HL-60/S4 treated with retinoic acid at 250 ng/mL for 4 days and 3 days (cell line): Measurements from ENCODE around the gene CEACAM16.
"Not testable (repeated sequence)": the region's sequence is repeated elsewhere in the genome, so short reads cannot be mapped to it uniquely, and the experiment has no call there.

Experiments
- in situ Hi-C: fragments of 300-500 bp; cut with MboI; formaldehyde crosslinking; loops from 2 replicates; pipeline ENCODE4 v1.7.0; 2022; ENCODE audit warnings: low sequenced_read_pairs

The CEACAM16 gene

GRCh38 chr19:44698492-44699201 is at the start of gene CEACAM16:
CEACAM16 (plus strand) TSS chr19:44699151; CDS start chr19:44701457, 2,306 bp downstream.
- in situ Hi-C loops: no loop called here

GRCh38 chr19:44649578-44650145 is 49.3 kb upstream of the CEACAM16 start:
- in situ Hi-C loops: no loop called here

DNA sequence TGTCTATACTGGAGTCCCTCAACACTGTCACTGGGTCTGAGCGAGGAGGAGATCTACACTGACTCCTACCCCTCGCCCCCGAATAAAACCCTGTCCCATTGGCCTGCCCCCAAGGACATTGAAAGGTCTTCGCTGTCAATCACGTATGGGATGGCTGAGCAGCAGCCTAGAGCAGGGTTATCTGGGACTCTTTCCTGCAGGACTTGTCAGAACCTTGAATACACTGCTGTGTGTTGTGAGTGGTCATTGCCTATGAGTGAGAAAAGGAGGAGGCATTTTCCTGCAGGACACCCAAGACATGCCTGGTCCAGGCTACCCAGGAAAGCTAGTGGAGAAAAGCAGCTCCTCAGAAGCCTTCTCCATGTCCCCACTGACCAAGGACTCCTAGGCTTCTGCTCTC is 45.6 kb upstream of the CEACAM16 start:
- in situ Hi-C loops: no loop called here

DNA sequence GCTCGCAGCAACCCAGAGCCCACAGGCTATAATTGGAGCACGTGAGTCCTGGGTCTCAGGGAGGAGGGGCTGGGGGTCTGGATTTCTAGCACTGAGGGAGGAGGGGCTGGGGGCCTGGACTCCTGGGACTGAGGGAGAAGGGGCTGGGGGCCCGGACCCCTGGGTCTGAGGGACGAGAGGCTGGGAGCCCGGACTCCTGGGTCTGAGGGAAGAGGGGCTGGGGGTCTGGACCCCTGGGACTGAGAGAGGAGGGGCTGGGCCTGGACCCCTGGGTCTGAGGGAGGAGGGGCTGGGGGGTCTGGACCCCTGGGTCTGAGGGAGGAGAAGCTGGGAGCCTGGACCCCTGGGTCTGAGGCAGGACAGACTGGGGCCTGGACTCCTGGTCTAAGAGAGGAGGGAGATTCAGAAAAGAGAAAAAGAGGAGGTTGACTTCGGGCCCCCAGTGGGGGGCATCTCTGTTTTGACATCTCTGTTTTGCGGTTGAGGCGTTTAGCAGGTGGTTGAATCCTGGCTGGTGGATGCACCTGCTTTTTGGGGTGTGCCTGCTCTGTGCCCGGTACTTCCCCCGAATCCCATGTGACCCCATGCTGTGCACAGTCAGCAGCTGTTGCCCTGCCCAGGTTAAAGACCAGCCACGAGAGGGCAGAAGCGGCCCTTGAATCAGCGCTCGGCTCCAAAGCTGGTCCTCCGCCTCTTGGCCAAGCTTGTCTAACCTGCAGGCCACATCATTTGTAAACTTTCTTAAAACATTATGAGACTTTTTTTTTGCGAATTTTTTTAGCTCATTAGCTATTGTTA is 44.8 kb upstream of the CEACAM16 start:
- in situ Hi-C loops: no loop called here

DNA sequence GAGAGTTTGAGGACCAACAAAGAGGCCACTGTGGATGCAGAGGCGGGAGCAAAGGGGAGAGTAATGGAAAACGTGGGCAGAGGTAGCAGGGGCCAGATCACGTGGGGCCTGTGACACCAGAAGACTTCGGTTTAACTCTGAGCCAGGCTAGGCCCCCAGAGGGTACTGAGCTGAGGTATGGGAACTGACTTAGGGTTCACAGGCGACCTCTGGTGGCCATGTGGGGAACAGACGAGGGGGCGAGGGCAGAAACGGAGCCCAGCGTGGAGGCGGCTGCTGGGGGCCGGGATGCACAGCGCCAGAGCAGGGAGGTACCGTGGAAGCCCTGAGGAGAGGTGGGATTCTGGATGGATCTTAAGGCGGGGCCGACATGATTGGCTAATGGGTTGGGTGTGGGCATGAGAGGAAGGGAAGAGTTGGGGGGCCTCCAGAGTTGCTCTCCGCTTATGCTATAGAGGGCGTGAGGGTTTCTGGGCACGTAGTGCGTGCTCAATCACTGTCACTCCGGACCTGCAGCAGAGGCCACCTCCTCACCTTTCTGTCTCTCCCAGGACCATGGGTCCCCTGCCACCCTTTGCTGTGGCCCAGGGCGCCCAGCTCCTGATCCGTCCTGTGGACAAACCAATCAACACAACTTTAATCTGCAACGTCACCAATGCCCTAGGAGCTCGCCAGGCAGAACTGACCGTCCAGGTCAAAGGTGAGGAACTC is 41.6 kb upstream of the CEACAM16 start:
- in situ Hi-C loops: loop anchor here (5.0 kb wide), 1 partner anchor 85 kb away; no protein-coding TSS in a partner anchor

DNA sequence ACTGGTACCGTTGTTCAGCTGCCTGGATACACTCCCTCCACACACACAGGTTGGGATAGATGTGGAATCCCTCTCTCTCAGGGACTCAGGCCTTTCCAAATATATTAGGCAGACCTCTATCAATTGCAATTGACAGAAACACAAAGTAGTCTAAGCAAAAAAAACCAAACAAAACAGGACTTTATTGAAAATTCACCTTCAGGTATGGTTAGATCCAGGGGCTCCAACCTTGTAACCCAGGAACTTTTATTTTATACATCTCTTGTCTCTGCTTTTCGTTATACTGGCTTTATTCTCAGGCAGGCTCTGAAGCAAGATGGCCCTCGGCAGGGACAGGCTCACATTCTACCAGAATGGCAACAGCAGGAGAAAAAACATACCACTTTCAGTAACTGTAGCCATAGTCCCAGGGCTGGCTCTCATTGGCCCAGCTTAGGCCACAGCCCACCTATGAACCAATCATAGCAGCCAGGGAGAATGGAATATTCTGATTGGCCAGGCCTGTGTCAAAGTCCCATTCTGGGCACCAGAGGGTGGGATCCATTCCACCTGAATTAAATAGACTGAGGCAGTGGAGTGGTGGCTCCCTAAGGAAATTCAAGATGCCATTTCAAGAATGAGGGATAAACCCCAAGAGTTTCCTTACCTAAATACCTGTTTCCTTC is 40.8 kb upstream of the CEACAM16 start:
- in situ Hi-C loops: loop anchor here (5.0 kb wide), 1 partner anchor 86 kb away; no protein-coding TSS in a partner anchor

- in situ Hi-C loops: no loop called here
Observed at GRCh38 chr19:44660081-44660480, 38.9 kb upstream of the CEACAM16 start.

DNA sequence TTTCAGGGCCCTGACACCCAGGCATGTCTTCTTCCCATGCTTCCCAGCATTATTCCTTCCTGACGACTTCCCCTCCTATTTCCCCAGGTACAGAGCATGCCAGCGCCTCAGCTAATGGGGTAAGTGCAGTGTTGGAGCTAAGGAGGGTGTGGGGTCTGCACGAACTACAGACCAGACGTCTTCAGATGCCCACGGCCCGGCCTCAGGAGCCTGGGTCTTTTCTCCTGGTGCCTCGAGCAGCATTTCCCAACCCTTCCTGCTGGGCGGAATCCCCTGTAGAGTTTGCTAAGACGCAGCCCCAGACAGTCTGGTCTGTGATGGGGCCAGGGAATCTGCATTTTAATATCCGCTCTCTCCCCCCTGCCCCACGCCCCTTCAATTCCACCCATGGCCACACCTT is 37.7 kb upstream of the CEACAM16 start:
- in situ Hi-C loops: no loop called here

- in situ Hi-C loops: no loop called here
Observed at GRCh38 chr19:44661904-44662303, 37.0 kb upstream of the CEACAM16 start.

DNA sequence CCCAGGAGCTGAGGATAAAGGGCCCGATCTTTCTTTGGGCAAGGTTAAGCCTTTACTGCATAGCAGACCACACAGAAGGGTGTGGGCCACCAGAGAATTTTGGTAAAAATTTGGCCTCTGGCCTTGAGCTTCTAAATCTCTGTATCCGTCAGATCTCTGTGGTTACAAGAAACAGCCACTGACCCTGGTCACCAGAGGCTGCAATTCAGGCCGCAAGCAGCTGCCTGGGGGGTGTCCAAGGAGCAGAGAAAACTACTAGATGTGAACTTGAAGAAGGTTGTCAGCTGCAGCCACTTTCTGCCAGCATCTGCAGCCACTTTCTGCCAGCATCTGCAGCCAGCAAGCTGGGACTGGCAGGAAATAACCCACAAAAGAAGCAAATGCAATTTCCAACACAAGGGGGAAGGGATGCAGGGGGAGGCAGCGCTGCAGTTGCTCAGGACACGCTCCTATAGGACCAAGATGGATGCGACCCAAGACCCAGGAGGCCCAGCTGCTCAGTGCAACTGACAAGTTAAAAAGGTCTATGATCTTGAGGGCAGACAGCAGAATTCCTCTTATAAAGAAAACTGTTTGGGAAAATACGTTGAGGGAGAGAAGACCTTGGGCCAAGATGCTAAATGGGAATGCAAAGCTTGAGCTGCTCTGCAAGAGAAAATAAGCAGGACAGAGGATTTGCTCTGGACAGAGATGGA is 36.1 kb upstream of the CEACAM16 start:
- in situ Hi-C loops: no loop called here

GRCh38 chr19:44663996-44664395 is 35.0 kb upstream of the CEACAM16 start:
- in situ Hi-C loops: no loop called here

GRCh38 chr19:44664976-44665375 is 34.0 kb upstream of the CEACAM16 start:
- in situ Hi-C loops: no loop called here

DNA sequence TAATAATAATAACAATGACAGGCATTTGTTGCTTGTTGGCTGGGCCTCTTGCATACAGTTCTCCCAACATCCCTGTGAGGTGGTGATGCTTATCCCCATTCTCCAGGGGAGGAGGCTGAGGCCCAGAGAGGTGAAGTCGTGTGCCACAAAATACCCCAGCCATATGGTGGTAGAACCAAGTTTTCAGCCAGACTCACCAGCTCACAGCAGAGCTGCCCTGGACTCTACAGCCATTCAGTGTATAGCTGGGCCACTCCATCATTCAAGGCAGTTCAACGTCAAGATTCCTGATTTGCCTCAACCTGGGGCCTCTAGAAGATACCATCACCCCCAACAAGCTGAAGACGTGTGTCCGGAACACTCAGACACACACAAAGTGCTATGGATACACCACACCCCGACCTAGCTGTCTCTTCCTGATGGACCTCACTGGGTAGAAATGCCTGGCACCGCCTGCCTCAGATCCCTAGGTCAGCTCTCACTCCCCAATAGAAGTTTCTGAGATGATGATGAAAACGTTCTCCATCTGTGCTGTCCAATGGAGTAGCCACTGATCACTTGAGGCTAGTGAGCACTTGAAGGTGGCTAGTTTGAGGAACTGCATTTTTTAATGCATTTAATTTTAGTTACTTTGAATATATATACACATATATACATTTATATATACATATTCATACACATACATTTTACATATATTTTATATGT is 31.9 kb upstream of the CEACAM16 start:
- in situ Hi-C loops: no loop called here

DNA sequence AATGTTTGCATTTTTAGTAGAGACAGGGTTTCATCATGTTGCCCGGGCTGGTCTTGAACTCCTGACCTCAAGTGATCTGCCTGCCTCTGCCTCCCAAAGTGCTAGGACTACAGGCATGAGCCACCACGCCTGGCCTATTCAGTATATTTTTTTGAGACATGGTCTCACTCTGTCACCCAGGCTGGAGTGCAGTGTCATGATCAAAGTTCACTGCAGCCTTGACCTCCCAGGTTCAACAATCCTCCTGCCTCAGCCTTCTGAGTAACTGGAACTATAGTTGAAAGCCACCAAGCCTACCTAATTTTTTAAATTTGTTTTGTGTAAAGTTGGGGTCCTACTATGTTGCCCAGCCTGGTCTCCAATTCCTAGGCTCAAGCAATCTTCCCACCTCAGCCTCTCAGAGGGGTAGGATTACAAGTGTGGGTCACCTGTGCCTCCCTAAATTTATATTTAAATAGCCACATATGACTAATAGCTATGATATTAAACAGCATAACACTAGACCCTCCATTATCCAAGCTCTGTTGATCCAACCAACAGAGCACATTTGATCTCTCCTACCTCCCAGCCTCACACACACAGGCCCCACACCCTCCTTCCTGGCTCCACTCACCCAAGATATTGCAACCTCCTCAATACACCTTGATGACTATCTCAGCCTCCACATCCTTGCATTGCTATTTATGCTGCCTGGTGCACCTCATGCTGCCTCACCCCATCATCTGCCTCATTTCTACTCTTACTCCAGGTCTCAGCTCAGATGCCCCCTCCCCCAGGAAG is 29.8 kb upstream of the CEACAM16 start:
- in situ Hi-C loops: no loop called here

DNA sequence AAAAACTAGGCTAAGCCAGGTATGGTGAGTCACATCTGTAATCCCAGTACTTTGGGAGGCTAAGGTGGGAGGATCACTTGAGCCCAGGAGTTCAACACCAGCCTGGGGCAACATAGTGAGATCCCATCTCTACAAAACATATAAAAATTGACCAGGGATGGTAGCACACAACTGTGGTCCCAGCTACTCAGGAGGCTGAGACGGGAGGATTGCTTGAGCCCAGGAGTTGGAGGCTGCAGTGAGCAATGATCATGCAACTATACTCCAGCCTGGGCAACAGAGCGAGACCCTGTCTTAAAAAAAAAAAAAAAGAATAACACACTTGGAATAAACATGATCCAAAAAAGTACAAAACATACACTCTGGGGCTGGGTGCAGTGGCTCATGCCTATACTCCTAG is 28.9 kb upstream of the CEACAM16 start:
- in situ Hi-C loops: not testable (repeated sequence)

- in situ Hi-C loops: no loop called here
Observed at GRCh38 chr19:44671400-44671799, 27.6 kb upstream of the CEACAM16 start, which contains the start of gene CEACAM19. CEACAM19 (plus strand) TSS chr19:44671482; CDS start chr19:44671932, 450 bp downstream.

DNA sequence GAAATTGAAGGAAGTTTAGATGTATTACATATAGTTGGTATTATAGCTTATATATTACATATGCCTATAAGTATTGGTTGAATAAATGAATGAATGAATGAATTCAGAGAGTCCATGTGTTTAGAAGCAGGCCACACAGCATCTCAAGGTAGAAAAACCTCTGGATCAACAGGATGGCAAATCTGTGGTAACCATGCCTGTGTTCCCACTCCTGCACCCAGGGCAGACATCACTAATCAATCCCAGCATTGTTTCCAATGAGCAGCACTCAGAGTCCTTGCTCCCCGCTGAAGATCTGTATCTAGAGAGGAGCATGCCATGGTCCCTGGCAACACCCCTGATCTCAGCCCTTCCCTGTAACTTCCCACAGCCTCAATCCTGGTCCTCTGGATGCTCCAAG is 26.7 kb upstream of the CEACAM16 start:
- in situ Hi-C loops: no loop called here

DNA sequence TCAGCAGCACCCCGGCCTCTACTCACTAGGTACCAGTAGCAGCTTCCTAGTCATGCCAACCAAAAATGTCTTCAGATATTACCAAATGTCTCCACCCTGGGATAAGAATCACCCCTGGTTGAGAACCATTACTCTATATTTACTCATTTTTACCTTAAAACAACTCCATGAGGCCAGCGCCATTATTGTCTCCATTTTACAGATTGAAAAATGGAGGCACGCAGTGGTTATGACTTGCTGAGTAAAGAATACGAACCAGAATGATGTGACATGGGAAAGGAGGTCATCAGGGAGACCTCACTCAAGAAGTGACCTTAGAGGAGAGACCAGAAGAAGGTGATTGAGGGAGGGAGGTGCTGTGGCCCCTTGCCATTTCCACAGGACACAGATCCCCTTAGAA is 25.4 kb upstream of the CEACAM16 start:
- in situ Hi-C loops: no loop called here

GRCh38 chr19:44675521-44675920 is 23.4 kb upstream of the CEACAM16 start:
- in situ Hi-C loops: no loop called here
